Measurements from ENCODE around the gene C10orf143. TPM values are rescaled to one million over a fixed set of nuclear protein-coding genes. Genes with fewer than 3 reads are reported as not detected.

The C10orf143 gene
- total RNA-seq, 1 donor from 2014 or later: 1.6 TPM

DNA sequence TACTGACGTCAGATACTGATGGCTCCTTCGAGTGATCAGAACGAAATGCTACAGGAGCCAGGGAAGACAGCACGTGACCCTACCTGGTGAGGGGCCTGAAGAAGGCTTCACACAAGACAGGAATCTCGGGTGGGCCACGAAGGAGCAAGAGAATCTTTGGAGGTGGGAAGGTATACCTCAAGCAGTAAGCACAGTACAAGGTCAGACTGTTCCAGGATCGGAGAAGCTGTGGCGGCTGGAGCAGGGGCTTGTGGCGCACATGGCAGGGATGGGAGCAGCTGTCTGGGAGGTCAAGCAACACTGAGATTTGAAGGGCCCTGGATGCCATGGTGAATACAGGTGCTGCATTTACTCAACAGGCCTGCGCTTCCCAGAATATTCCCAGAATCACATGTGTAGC, 45.4 kb downstream of the C10orf143 start:
- Mint-ChIP-seq H3K4me3 (no peak overlapping the region), H3K36me3 (peaks cover 4% of the 10 kb centered on the region), H3K27ac (no peak overlapping the region), H3K4me1 (peaks cover 4% of the 10 kb centered on the region), H3K27me3 (ENCODE audit: insufficient read depth, low read depth) (peaks cover 53% of the 10 kb centered on the region), H3K9me3 (peaks cover 2% of the 10 kb centered on the region)
- Histone ChIP-seq H3K9ac (no peak overlapping the region), H3K4me3 (no peak overlapping the region), H3K79me2 (ENCODE audit: low read depth) (no peaks in the 10 kb centered on the region), H3K4me2 (no peak overlapping the region), H3K36me3 (no peaks in the 10 kb centered on the region), H3F3A (ENCODE audit: low read depth) (no peaks in the 10 kb centered on the region), H2AFZ (replicated peaks) (no peak overlapping the region), H4K20me1 (ENCODE audit: low read depth) (no peaks in the 10 kb centered on the region), H3K9me3 (ENCODE audit: low read depth) (no peaks in the 10 kb centered on the region), H3K27ac (no peak overlapping the region), H3K4me1 (no peaks in the 10 kb centered on the region), H3K27me3 (no peaks in the 10 kb centered on the region)
- TF ChIP-seq, protein P1, sequence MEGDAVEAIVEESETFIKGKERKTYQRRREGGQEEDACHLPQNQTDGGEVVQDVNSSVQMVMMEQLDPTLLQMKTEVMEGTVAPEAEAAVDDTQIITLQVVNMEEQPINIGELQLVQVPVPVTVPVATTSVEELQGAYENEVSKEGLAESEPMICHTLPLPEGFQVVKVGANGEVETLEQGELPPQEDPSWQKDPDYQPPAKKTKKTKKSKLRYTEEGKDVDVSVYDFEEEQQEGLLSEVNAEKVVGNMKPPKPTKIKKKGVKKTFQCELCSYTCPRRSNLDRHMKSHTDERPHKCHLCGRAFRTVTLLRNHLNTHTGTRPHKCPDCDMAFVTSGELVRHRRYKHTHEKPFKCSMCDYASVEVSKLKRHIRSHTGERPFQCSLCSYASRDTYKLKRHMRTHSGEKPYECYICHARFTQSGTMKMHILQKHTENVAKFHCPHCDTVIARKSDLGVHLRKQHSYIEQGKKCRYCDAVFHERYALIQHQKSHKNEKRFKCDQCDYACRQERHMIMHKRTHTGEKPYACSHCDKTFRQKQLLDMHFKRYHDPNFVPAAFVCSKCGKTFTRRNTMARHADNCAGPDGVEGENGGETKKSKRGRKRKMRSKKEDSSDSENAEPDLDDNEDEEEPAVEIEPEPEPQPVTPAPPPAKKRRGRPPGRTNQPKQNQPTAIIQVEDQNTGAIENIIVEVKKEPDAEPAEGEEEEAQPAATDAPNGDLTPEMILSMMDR (IDR thresholded peaks at IDR 0.05): no peak
- TF ChIP-seq EZH2 (IDR thresholded peaks at IDR 0.05) (no peak), EZH2phosphoT487 (IDR thresholded peaks at IDR 0.05) (no peak)
- DNase-seq (ENCODE audit: low spot score): no peak

DNA sequence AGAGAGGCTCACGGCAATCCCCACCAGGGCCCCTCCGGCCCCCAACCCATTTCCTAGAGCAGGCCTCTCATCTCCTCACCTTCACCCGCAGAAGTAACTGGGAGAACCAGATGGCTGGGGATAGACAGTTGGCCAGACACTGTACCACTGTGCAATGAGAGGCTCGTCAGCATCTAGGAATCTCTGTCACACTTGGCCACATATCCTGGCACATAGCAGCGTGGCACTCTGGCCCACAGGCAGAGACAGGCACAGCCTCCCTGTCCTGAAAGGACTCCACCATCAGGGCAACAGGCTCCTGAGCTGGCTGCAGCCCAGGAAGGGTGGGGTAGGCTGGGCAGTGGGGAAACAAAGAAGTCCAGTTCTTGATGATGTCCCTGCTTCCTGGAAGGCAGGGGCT, 45.8 kb downstream of the C10orf143 start:
- TF ChIP-seq EZH2phosphoT487 (IDR thresholded peaks at IDR 0.05) (no peak), EZH2 (IDR thresholded peaks at IDR 0.05) (no peak)
- TF ChIP-seq, protein P1 (IDR thresholded peaks at IDR 0.05): no peak
- Mint-ChIP-seq H3K36me3 (peaks cover 4% of the 10 kb centered on the region), H3K4me3 (no peak overlapping the region)

DNA sequence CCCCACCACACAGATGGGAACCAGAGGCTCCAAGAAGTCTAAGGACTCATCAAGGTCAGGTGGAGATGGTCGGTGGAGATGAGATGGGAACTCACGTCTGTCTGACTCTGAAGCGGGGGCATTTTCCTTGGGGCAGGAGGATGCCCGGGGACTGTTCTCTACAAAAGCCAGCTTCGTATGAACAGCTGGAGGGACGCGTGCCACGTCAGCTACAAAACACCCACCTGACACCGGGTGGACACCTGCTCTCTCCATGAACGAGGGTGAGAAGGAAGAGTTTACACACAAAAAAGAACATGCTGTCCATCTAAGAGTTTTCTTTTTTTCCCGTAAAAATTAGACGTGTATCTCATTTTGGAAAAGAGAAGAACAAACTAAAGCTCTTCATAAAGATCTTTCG, 47.7 kb downstream of the C10orf143 start:
- no peak overlapping the region for H3K27ac Mint-ChIP-seq
- no peak for DNase-seq (ENCODE audit: low spot score)
- H3K4me1 ChIP-seq: no peaks in the 10 kb centered on the region
- no peaks in the 10 kb centered on the region for H3K9me3 ChIP-seq (ENCODE audit: low read depth)
- peaks cover 66% of the 10 kb centered on the region for H3K27me3 Mint-ChIP-seq (ENCODE audit: insufficient read depth, low read depth)
- no peak overlapping the region for H3K9ac ChIP-seq
- no peaks in the 10 kb centered on the region for H4K20me1 ChIP-seq (ENCODE audit: low read depth)
- H3K4me1 Mint-ChIP-seq: peaks cover 4% of the 10 kb centered on the region
- H2AFZ ChIP-seq (replicated peaks): no peak overlapping the region
- H3K36me3 ChIP-seq: no peaks in the 10 kb centered on the region
- H3F3A ChIP-seq (ENCODE audit: low read depth): no peaks in the 10 kb centered on the region
- H3K4me3 Mint-ChIP-seq: no peak overlapping the region
- peaks cover 4% of the 10 kb centered on the region for H3K36me3 Mint-ChIP-seq
- peaks cover 2% of the 10 kb centered on the region for H3K9me3 Mint-ChIP-seq
- TF ChIP-seq EZH2 (IDR thresholded peaks at IDR 0.05) (no peak), EZH2phosphoT487 (IDR thresholded peaks at IDR 0.05) (no peak)
- TF ChIP-seq, protein P1 (IDR thresholded peaks at IDR 0.05): no peak
- H3K79me2 ChIP-seq (ENCODE audit: low read depth): no peaks in the 10 kb centered on the region
- H3K27me3 ChIP-seq: no peaks in the 10 kb centered on the region
- H3K4me2 ChIP-seq: no peak overlapping the region
- no peak overlapping the region for H3K27ac ChIP-seq
- no peak overlapping the region for H3K4me3 ChIP-seq

More for the DNA sequence above, 45.8 kb downstream of the C10orf143 start:
- no peak overlapping the region for H3K27ac ChIP-seq
- Mint-ChIP-seq H3K27ac (no peak overlapping the region), H3K27me3 (ENCODE audit: insufficient read depth, low read depth) (peaks cover 56% of the 10 kb centered on the region), H3K4me1 (peaks cover 4% of the 10 kb centered on the region), H3K9me3 (peaks cover 2% of the 10 kb centered on the region)
- no peaks in the 10 kb centered on the region for H3K36me3 ChIP-seq
- H3K9ac ChIP-seq: no peak overlapping the region
- H4K20me1 ChIP-seq (ENCODE audit: low read depth): no peaks in the 10 kb centered on the region
- H3K4me1 ChIP-seq: no peaks in the 10 kb centered on the region
- H3K79me2 ChIP-seq (ENCODE audit: low read depth): no peaks in the 10 kb centered on the region
- H2AFZ ChIP-seq (replicated peaks): no peak overlapping the region
- no peaks in the 10 kb centered on the region for H3F3A ChIP-seq (ENCODE audit: low read depth)
- H3K9me3 ChIP-seq (ENCODE audit: low read depth): no peaks in the 10 kb centered on the region
- H3K27me3 ChIP-seq: no peaks in the 10 kb centered on the region
- no peak overlapping the region for H3K4me2 ChIP-seq
- H3K4me3 ChIP-seq: no peak overlapping the region
- no peak for DNase-seq (ENCODE audit: low spot score)
